Naive B cell (primary cell): ENCODE data around the gene OR5D13. TPM values are rescaled to one million over a fixed set of nuclear protein-coding genes. Genes with fewer than 3 reads are reported as not detected.

Source experiments
- ATAC-seq, 2 donors: fragments of 150-1000 bp; cut with Tn5 transposase; 2 replicates each; pipeline ENCODE4 v1.10.0; 2021; ENCODE audit warnings: low read depth in 2 of 2, mild to moderate bottlenecking in 2 of 2, moderate library complexity in 2 of 2
- DNase-seq: peaks from one replicate; pipeline ENCODE4 v3.0.0; 2022
- H3K27ac Mint-ChIP-seq, 6 donors: one replicate each; pipeline ENCODE4 v1.8.0; 2020 to 2022; ENCODE audit warnings: mild to moderate bottlenecking in 6 of 6, mixed read lengths in 6 of 6, moderate library complexity in 5 of 6, inconsistent platforms in 2 of 6
- H3K27me3 Mint-ChIP-seq, 3 donors: one replicate each; pipeline ENCODE4 v1.8.0; 2021 to 2022; ENCODE audit warnings: mixed read lengths in 3 of 3, mild to moderate bottlenecking in 1 of 3
- H3K36me3 Mint-ChIP-seq, 2 donors: one replicate each; pipeline ENCODE4 v1.8.0; 2020 to 2022; ENCODE audit warnings: mixed read lengths in 2 of 2, inconsistent platforms in 1 of 2, mild to moderate bottlenecking in 1 of 2
- H3K4me1 Mint-ChIP-seq, 3 donors: one replicate each; pipeline ENCODE4 v1.8.0; 2020 to 2022; ENCODE audit warnings: mixed read lengths in 3 of 3, inconsistent platforms in 1 of 3, mild to moderate bottlenecking in 1 of 3, moderate library complexity in 1 of 3
- H3K4me3 Mint-ChIP-seq, 8 donors: one replicate each; pipeline ENCODE4 v1.8.0; 2020 to 2022; ENCODE audit warnings: mild to moderate bottlenecking in 8 of 8, mixed read lengths in 8 of 8, moderate library complexity in 8 of 8, inconsistent platforms in 2 of 8
- H3K9me3 Mint-ChIP-seq, 7 donors: one replicate each; pipeline ENCODE4 v1.8.0; 2020 to 2022; ENCODE audit warnings: mixed read lengths in 7 of 7, mild to moderate bottlenecking in 5 of 7, inconsistent platforms in 2 of 7, moderate library complexity in 1 of 7
- polyA plus RNA-seq, 6 donors: library from polyadenylated mRNA; unstranded; fragments of 300-500 nt; fragmentation: Illumina TruSeq; gene quantifications; one replicate each; pipeline ENCODE4 v1.2.3, GENCODE V29; 2021; ENCODE audit warnings: low read depth in 6 of 6

The OR5D13 gene
- polyA plus RNA-seq, result not detected

- no peak for DNase-seq
- Mint-ChIP-seq H3K4me1 (no peaks in the 10 kb centered on the region), H3K9me3 (peaks cover 0 to 23% (median 9%) of the 10 kb centered on the region in 7 donors), H3K4me3 (no peak within 1 kb of the TSS), H3K36me3 (no peaks in the 10 kb centered on the region), H3K27me3 (no peaks in the 10 kb centered on the region), H3K27ac (no peak within 1 kb of the TSS)
- no peak for ATAC-seq
These were observed at the start of gene OR5D13 for GRCh38 chr11:55773138-55773537. Gene OR5D13 (plus strand): TSS chr11:55773438. CDS start chr11:55773438, 0 bp downstream.

GRCh38 chr11:55726715-55727324 lies 46.4 kb upstream of the OR5D13 start:
- no peaks in the 10 kb centered on the region for H3K4me1 Mint-ChIP-seq
- H3K27me3 Mint-ChIP-seq, result no peaks in the 10 kb centered on the region
- peak overlapping the region in 1 of 6 donors; percentile 38 for H3K27ac Mint-ChIP-seq
- no peaks in the 10 kb centered on the region for H3K36me3 Mint-ChIP-seq
- peaks cover 0 to 15% (median 6%) of the 10 kb centered on the region in 7 donors for H3K9me3 Mint-ChIP-seq
- H3K4me3 Mint-ChIP-seq, result no peak overlapping the region
- DNase-seq (no peak), ATAC-seq (no peak)

GRCh38 chr11:55732936-55733335 lies 40.3 kb upstream of the OR5D13 start:
- Mint-ChIP-seq H3K4me1 (no peaks in the 10 kb centered on the region), H3K4me3 (no peak overlapping the region), H3K27ac (no peak overlapping the region), H3K9me3 (peaks cover 1 to 21% (median 7%) of the 10 kb centered on the region in 7 donors), H3K27me3 (no peaks in the 10 kb centered on the region), H3K36me3 (no peaks in the 10 kb centered on the region)
- DNase-seq (no peak), ATAC-seq (no peak)

- ATAC-seq, result no peak
- no peak for DNase-seq
- Mint-ChIP-seq H3K27me3 (no peaks in the 10 kb centered on the region), H3K4me3 (no peak overlapping the region), H3K9me3 (peaks cover 0 to 24% (median 9%) of the 10 kb centered on the region in 7 donors), H3K27ac (no peak overlapping the region), H3K36me3 (no peaks in the 10 kb centered on the region), H3K4me1 (no peaks in the 10 kb centered on the region)
These were observed 18.4 kb downstream of the OR5D13 start for GRCh38 chr11:55791606-55792005.

GRCh38 chr11:55793321-55793720 lies 20.1 kb downstream of the OR5D13 start:
- no peak overlapping the region for H3K4me3 Mint-ChIP-seq
- no peak for ATAC-seq
- H3K4me1 Mint-ChIP-seq, result no peaks in the 10 kb centered on the region
- DNase-seq, result no peak
- no peaks in the 10 kb centered on the region for H3K27me3 Mint-ChIP-seq
- H3K36me3 Mint-ChIP-seq, result no peaks in the 10 kb centered on the region
- peaks cover 0 to 17% (median 4%) of the 10 kb centered on the region in 7 donors for H3K9me3 Mint-ChIP-seq
- H3K27ac Mint-ChIP-seq, result no peak overlapping the region

- peaks cover 0 to 20% (median 12%) of the 10 kb centered on the region in 7 donors for H3K9me3 Mint-ChIP-seq
- DNase-seq (no peak), ATAC-seq (no peak)
- H3K27me3 Mint-ChIP-seq, result no peaks in the 10 kb centered on the region
- H3K27ac Mint-ChIP-seq, result no peak within 1 kb of the TSS
- H3K4me1 Mint-ChIP-seq, result no peaks in the 10 kb centered on the region
- H3K4me3 Mint-ChIP-seq, result no peak within 1 kb of the TSS
- H3K36me3 Mint-ChIP-seq, result no peaks in the 10 kb centered on the region
These were observed 22.0 kb downstream of the OR5D13 start, which contains the start of gene OR5D14 for GRCh38 chr11:55795256-55795655. Gene OR5D14 (plus strand): TSS chr11:55795556. CDS start chr11:55795556, 0 bp downstream.

GRCh38 chr11:55806248-55806647 lies 33.0 kb downstream of the OR5D13 start:
- Mint-ChIP-seq H3K4me3 (peak overlapping the region in 1 of 8 donors; percentile 55), H3K9me3 (peaks cover 10 to 33% (median 17%) of the 10 kb centered on the region in 7 donors), H3K27me3 (no peaks in the 10 kb centered on the region), H3K27ac (no peak overlapping the region), H3K4me1 (no peaks in the 10 kb centered on the region), H3K36me3 (no peaks in the 10 kb centered on the region)
- DNase-seq (no peak), ATAC-seq (no peak)

GRCh38 chr11:55811067-55811466 lies 37.8 kb downstream of the OR5D13 start, which contains the start of gene OR5L1:
Gene OR5L1 (plus strand): TSS chr11:55811367. CDS start chr11:55811467, 100 bp downstream.
- H3K27ac Mint-ChIP-seq, result peak within 1 kb of the TSS in 2 of 6 donors; percentile 51 to 75
- ATAC-seq, result no peak
- H3K4me3 Mint-ChIP-seq, result no peak within 1 kb of the TSS
- peaks cover 7 to 23% (median 11%) of the 10 kb centered on the region in 7 donors for H3K9me3 Mint-ChIP-seq
- no peaks in the 10 kb centered on the region for H3K4me1 Mint-ChIP-seq
- H3K27me3 Mint-ChIP-seq, result no peaks in the 10 kb centered on the region
- DNase-seq, result no peak
- no peaks in the 10 kb centered on the region for H3K36me3 Mint-ChIP-seq

GRCh38 chr11:55819330-55819729 lies 46.1 kb downstream of the OR5D13 start, which contains the start of gene OR5D18:
Gene OR5D18 (plus strand): TSS chr11:55819630. CDS start chr11:55819630, 0 bp downstream.
- DNase-seq (no peak), ATAC-seq (no peak)
- peaks cover 4 to 24% (median 11%) of the 10 kb centered on the region in 7 donors for H3K9me3 Mint-ChIP-seq
- no peak within 1 kb of the TSS for H3K4me3 Mint-ChIP-seq
- H3K4me1 Mint-ChIP-seq, result no peaks in the 10 kb centered on the region
- no peaks in the 10 kb centered on the region for H3K27me3 Mint-ChIP-seq
- no peaks in the 10 kb centered on the region for H3K36me3 Mint-ChIP-seq
- peak within 1 kb of the TSS in 1 of 6 donors; percentile 57 for H3K27ac Mint-ChIP-seq

Other genes with a start within 250 kb of the OR5D13 start
- gene OR4C15, start 219.0 kb upstream of the OR5D13 start, polyA plus RNA-seq, result not detected
- gene OR4C16, start 201.3 kb upstream of the OR5D13 start, polyA plus RNA-seq, result not detected
- gene OR4C11, start 165.8 kb upstream of the OR5D13 start, polyA plus RNA-seq, result not detected
- gene OR4P4, start 138.3 kb upstream of the OR5D13 start, polyA plus RNA-seq, result not detected
- not detected for gene OR4S2, start 125.1 kb upstream of the OR5D13 start, polyA plus RNA-seq
- not detected for gene OR4C6, start 111.2 kb upstream of the OR5D13 start, polyA plus RNA-seq
- not detected for gene OR5D14, start 22.1 kb downstream of the OR5D13 start, polyA plus RNA-seq
- gene OR5L1, start 37.9 kb downstream of the OR5D13 start, polyA plus RNA-seq, result not detected
- gene OR5D18, start 46.2 kb downstream of the OR5D13 start, polyA plus RNA-seq, result not detected
- gene OR5L2, start 53.8 kb downstream of the OR5D13 start, polyA plus RNA-seq, result not detected
- not detected for gene OR5D16, start 65.3 kb downstream of the OR5D13 start, polyA plus RNA-seq
- not detected for gene TRIM51, start 109.9 kb downstream of the OR5D13 start, polyA plus RNA-seq
- not detected for gene OR5W2, start 141.1 kb downstream of the OR5D13 start, polyA plus RNA-seq
- gene OR5I1, start 163.0 kb downstream of the OR5D13 start, polyA plus RNA-seq, result not detected
- gene OR10AG1, start 196.5 kb downstream of the OR5D13 start, polyA plus RNA-seq, result not detected
- not detected for gene OR5F1, start 221.2 kb downstream of the OR5D13 start, polyA plus RNA-seq